Fibroblast of pulmonary artery (primary cell): Measurements from ENCODE around the gene MSL1.

Experiments
- DNase-seq: peaks from one replicate; pipeline ENCODE4 v3.0.0-alpha.2; 2010; ENCODE audit warnings: low read depth
- H3K4me3 ChIP-seq: replicated peaks from 2 replicates; pipeline ENCODE4 v1.5.1; 2011; ENCODE audit warnings: low read depth, mild to moderate bottlenecking, control low read depth, low read length, moderate library complexity
- TF ChIP-seq, protein P1 (sequence below): IDR thresholded peaks from 2 replicates; pipeline ENCODE4 v1.5.1; 2011; ENCODE audit warnings: mild to moderate bottlenecking, control low read depth, low read length, inconsistent platforms; ENCODE audit errors: missing control alignments

The MSL1 gene

DNA sequence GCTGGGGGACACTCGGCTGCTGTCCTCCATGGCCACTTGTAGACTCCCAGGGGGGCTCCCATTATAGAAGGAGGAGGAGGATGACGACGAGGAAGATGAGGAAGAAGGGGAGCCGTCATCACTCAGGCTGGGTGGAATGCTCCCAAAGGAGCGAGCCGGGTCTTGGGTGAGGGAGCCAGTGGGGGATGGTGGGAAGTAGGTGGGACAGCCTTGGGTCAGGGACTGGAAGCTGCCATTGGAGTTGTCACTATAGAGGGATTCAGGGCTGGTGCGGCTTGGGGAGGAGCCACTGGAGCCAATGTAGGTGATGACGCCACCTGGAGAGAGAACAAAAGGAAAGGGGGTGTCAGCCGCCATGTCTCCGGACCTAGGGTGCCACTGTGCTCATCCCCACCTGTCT, 24.7 kb upstream of the MSL1 start:
- H3K4me3 ChIP-seq: no peak overlapping the region
- TF ChIP-seq, protein P1, sequence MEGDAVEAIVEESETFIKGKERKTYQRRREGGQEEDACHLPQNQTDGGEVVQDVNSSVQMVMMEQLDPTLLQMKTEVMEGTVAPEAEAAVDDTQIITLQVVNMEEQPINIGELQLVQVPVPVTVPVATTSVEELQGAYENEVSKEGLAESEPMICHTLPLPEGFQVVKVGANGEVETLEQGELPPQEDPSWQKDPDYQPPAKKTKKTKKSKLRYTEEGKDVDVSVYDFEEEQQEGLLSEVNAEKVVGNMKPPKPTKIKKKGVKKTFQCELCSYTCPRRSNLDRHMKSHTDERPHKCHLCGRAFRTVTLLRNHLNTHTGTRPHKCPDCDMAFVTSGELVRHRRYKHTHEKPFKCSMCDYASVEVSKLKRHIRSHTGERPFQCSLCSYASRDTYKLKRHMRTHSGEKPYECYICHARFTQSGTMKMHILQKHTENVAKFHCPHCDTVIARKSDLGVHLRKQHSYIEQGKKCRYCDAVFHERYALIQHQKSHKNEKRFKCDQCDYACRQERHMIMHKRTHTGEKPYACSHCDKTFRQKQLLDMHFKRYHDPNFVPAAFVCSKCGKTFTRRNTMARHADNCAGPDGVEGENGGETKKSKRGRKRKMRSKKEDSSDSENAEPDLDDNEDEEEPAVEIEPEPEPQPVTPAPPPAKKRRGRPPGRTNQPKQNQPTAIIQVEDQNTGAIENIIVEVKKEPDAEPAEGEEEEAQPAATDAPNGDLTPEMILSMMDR: no peak

DNA sequence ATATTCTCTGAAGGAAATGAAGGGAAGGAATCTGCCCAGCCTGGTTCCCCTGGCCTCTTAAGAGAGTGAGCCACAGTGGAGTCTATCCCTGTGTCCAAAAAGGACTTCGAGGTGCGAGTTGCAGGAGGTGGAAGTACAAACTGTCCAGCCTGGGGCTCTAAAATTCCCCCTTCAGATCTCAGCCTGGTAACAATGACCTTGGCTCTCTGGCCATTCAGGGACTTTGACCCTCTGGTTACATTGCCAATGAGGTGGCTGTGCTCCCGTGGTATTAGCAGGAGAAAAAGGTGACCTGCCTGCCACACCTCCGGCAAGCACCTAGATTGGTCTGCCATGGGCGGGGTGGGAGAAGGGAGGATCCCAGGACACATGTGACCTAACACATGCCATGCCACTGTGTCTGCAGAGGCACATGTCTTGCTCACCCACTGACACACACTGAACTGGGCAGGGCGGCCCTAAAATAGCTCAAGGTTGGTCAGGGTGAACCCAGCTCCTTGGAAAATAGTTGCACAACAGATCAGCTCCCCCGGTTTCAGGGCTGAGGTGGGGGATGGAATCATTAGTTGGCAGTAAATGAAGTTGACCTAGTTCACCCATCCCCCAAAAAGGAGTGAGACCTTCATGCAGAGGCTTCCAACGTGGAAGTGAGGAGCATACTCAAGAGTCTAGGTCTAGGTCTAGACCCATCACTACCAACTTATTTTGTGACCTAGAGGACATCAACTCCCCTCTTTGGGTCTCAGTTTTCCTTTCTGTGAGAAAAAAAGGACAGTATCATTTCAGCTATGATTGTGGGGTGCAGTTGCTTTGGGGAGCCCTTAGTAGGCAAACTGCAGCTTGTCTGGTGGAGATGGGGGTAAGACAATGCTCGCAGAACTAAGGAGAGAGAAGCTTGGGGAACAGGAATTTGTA, 23.6 kb upstream of the MSL1 start:
- H3K4me3 ChIP-seq: peak overlapping the region; percentile 49
- peak; percentile 40 for DNase-seq
- TF ChIP-seq, protein P1: no peak

More for the DNA sequence above, 24.7 kb upstream of the MSL1 start:
- no peak for DNase-seq

DNA sequence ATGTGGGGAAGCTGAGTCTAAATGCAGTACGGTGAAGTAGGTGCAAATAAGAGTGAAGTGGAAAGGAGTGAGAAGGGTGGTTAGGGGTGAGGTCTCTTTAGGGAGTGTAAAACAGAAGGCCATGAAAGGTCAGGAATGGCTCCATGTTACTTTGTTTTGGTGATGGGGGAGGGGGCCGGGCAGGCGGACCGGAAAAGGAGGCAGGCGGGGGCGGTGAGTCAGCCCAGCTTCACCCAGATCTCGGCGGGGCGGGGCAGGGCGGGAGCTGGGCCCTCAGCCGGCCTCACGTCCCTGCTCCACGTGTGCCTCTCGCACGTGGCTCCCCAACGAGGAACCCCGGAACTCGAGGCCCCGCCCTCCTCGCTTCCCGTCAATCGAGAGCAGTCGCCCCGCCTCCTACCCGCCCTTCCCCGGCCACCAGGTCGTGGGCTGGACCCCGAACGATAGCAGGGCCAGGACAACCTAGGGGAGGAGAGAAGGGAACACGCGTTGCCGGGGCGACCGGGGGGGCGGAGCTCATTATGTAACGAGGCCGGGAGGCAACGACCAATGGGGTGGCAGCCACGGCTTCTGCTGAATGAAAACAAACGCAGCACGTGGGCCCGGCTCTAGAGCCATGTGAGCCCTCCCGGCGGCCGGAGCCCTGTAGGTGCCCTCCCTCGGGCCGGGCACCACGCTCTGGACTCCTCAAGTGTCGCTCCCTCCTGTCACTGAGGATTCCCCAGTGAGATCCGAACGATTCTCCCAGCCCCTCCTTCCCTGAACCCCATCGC, 22.7 kb upstream of the MSL1 start:
- TF ChIP-seq, protein P1: no peak
- H3K4me3 ChIP-seq: peak overlapping the region; percentile 89
- peak; percentile 99 for DNase-seq

DNA sequence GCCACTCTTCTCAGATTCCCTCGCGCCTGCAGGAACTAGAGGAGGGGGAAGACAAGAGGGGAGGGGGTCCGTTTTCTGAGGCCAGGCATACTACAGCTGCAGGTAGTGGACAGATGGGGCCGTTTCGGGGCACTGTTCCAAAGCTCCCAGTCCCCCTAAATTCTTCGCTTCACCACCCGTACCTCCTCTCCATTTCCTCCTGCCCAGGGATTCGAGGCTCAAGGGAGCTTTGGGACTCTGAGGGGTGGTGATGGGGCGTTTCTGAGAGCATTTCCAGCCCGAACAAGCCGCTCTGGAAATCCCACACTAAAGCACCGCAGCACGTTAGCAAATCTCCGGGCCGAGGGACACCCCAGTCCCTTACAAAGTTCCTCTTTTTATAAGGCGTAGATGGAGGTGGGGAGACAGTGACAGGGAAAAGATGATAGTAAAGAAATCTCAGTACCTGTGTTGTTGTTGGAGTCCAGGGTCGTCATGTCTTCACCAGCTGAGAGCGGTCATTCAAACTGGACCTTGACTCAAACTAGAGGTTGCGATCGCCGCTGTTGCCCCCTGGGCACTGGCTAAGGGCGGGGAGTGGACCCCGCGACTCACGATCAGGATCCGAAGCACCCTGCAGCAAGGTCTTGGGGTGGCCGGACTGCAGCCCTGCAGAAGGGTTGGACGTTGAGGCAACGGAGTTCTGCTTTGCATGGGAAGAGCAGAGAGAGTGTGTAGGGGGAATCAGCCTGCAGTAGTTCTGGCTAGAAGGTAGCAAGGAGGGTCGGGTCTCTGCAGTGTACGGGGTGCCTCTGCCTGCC, 22.0 kb upstream of the MSL1 start:
- TF ChIP-seq, protein P1: no peak
- H3K4me3 ChIP-seq: peak overlapping the region; percentile 89

DNA sequence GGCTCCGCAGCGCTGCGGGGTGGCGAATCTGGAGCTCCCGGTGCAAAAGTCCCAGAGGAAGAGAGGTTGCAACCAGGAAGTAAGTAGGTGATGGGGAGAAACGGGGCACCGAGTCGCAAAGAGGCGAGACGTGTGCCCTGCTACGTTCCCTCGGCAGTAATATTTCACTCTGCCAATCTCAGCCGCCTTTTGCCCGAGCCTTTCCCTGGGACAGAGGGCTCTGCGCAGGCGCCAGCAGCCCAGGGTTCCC, 21.4 kb upstream of the MSL1 start, which contains the start of gene NR1D1:
NR1D1 (minus strand) TSS at position 171 of the 250 bp plus-strand sequence. CDS start 495 bp downstream, outside the sequence.
- TF ChIP-seq, protein P1: no peak
- peak within 1 kb of the TSS; percentile 89 for H3K4me3 ChIP-seq
- DNase-seq: no peak

More for the DNA sequence above, 22.0 kb upstream of the MSL1 start:
- no peak for DNase-seq

DNA sequence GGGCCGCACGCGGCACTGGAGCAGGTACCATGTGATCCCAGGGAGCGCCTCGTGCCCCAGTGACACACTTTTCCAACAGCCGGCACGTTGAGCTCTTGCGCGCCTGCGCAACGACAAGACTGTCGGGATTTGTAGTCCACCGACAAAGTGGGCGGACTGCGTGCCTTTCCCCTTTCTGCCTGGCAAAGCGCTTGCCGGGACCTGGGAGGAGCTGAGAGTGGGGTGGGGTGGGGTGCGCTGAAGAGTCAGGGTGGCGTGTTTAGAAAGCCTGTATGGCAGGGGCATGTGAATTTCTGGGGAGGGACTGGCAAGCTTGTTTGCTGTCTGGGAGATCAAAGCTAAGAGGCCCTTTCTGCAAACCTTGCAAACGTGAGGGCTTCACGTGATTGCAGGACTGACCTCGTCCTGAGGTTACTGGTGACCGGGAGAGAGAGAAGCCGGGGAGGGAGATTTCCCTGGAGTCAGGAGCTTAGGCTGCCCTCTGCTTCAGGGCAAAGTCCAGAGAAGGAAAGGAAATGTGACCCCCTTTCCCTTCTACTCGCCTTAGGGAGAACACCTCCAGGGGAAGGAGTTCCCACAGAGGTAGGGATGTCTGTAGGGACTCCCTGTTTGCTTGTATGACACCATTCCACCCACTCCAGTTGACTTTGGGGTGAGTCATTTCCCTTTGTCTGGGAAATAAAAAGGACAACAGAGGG, 21.0 kb upstream of the MSL1 start:
- H3K4me3 ChIP-seq: peak overlapping the region; percentile 89
- peak; percentile 99 for DNase-seq
- TF ChIP-seq, protein P1: no peak
